Anterior cingulate cortex (tissue), 58 donors: Measurements from ENCODE around the gene CHAF1B.
"Not testable (repeated sequence)": the region's sequence is repeated elsewhere in the genome, so short reads cannot be mapped to it uniquely, and the experiment has no call there.

Source experiments
- DNase-seq, 58 donors: peaks; one replicate each; lab custom pipeline; 2025; lab: John Stamatoyannopoulos, UW

Gene CHAF1B

DNA sequence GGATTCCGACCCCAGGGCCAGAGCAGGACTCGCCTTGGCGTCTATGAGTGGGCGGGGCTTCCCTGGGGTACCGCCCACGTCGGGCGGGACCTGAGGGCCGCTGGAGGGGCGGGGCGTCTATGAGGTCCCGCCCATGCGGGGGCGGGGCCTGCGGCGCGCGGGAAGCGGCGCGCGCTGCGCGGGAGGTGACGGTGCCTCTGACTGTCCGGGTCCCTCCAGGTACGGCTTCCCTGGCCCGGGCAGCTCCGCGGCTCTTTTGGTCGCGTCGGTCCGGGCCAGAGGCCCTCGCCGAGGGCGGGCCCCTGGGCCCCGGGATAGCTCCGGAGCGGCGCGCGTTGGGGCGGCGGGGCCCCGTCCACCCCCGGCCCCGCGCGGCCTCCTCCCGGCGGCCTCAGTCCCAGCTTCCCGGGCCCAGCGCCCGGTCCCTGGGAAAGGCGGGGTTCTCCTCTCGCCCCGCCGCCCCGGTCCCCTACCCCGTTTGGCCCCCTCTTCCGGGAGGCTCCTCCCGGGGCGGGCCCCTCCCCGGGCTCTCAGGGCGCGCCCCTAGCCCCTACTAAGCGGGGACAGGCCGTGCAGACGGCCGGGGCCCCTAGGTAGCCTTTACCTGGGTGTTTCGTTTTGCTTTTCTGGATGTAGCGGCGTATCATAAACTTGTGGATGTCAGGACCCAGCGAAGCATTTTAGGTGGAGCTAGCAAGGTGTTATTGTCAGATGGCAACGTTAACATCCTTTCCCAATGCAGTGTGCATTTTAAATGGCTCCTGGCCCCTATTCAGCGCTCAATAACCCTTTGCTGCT is at the start of gene CHAF1B:
TSS of gene CHAF1B (plus strand) at position 160 of the 798 bp plus-strand sequence. CDS start 745 bp downstream, outside the sequence.
- peak in 46 of 58 donors; percentile 13 to 72 (median 50) for DNase-seq

DNA sequence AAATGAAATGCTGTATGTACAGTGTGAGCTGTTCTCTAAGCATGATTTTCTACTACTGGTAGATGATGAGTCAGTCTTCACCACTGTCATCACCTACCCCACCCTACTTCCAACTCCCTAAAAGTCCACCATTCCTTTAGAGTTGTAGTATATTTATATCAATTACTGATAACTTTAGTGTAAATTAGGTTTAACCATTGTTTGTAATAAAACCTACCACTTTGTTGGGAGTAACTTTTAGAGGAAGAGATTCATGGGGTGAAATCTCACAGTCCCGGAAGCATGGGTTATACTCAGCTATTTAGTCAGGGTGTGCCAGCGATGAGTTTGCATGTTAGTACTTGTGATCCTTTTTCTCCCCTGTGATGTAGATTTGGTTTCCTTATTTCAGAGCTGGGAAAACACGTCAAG is 48.1 kb upstream of the CHAF1B start:
- DNase-seq, result no peak

- no peak for DNase-seq
These were observed 46.2 kb upstream of the CHAF1B start for GRCh38 chr21:36338975-36339374.

GRCh38 chr21:36342581-36342980 is 42.6 kb upstream of the CHAF1B start:
- DNase-seq, result not testable (repeated sequence)

GRCh38 chr21:36344931-36345330 is 40.3 kb upstream of the CHAF1B start:
- no peak for DNase-seq

DNA sequence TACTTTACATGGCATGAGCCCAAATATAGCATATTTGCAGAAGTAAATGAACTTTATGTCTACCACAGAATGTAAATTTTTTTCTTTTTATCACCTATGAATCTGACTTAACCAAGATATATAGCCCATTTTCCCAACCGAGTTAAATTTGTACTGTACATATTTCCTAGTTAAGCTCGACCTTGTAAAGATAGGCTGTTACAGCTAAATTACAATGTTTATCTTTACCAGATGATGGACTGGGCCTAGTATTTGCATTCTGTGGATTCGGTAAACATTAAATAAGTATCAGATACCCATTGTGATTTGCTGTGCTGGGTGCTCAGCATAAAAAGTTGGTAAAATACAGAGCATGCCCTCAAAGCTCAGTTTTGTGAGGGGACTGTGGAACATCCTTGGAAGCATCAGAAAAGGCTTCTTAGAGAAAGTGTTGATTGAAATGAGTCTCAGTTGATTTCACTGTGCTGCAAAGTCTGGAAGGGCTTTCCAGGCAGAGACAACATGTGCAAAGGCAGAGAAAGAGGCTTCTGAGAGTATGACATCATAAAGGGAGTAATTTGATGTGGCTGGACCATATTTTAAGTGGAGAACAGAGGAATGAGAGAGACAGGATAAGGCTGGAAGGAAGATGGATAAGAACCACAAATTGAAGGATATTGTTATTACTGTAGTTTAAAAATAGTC is 37.8 kb upstream of the CHAF1B start:
- no peak for DNase-seq

DNA sequence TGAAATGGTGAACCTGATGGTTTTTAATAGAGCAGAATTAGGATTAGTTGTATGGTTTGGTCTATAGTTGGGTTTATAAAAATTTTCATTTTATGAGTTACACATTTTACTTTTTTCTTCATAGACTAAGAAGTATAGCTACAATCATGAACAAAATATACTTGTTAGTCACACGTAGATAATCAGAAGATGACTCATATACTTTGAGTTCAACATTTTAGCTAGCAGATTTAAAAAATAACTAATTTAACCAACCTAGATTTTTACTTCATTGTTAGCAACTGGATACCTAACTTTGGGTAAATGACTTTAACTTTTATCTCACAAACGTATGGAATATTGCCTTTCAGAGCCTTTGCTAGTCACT is 37.2 kb upstream of the CHAF1B start:
- DNase-seq, result no peak

DNA sequence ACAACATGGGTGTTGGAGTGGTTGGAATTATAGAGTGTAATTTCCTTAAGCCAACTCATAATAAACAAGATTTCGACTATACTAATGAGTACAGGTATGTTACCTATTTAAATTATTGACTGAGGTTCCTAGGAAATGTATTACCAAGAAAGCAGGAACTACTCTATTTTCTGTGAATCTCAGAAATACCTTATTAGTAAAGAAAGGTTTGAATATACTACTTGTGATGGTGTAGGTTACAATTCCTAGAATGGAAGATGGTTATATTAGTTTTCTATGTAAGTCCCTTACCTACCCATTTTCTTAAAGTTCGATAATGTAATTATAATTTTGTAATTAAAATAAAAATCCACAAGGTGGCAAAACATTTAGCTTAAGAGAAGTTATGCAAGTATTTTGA is 35.9 kb upstream of the CHAF1B start:
- DNase-seq, result no peak

- DNase-seq, result no peak
These were observed 34.8 kb upstream of the CHAF1B start for GRCh38 chr21:36350282-36350910.

DNA sequence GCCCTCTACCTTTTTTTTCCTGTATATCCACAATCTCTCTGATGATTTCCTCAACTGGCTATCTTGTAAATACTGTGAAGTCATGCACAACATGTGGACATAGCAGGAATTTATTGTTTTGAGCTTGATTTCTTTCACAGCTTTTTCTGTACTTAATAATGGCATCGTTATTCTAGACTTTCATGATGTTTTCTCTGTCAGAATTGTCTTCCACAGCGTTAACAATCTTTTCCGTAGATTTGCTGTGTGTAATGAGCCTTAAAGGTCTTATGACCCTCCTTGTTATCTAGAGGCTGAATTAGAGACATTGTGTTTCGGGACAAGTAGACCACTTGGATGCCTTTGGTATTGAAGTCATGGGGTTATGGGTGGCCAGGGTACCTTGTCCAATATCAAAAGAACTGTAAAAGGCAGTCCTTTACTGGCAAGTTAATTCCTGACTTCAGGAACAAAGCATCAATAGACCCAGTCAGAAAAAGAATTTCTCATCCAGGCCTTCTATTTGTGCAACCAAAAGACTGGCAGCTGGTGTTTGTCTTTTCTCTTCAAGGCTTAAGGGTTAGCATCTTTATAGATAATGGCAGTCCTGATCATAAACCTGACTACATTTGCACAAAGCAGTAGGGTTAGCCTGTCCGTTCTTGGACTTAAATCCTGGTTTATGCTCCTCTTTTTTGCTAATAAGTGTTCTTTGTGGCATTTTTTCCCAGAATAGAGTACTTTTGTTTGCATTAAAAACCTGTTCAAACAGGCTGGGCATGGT is 30.1 kb upstream of the CHAF1B start:
- DNase-seq, result no peak

GRCh38 chr21:36355868-36356267 is 29.3 kb upstream of the CHAF1B start:
- no peak for DNase-seq

- DNase-seq, result no peak
These were observed 26.0 kb upstream of the CHAF1B start for GRCh38 chr21:36359185-36359584.

GRCh38 chr21:36369064-36369685 is 16.0 kb upstream of the CHAF1B start:
- DNase-seq, result no peak

- no peak for DNase-seq
These were observed 9.2 kb upstream of the CHAF1B start for GRCh38 chr21:36375994-36376393.

DNA sequence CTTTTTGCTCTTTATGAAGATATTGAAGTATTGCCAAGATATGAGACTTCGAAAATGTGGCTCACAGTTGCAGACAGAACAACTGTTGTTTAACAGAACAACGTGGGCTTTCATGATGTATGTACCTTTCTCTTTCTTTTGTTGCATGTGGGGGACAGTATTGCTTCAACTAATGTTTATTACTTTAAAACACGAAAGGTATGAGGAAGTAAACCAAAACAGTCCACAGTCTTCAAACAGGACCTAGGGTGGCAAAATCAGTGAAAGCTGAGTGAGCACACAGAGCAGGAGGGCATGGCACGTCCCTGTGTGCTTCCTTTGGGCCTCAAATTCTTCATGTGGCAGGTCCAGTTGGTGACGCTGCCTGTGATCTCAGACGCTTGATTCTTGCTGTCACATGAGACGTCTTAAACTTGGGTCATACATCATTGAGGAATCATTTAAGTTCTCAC is 7.8 kb upstream of the CHAF1B start:
- no peak for DNase-seq

GRCh38 chr21:36379251-36379650 is 5.9 kb upstream of the CHAF1B start:
- DNase-seq, result no peak

DNA sequence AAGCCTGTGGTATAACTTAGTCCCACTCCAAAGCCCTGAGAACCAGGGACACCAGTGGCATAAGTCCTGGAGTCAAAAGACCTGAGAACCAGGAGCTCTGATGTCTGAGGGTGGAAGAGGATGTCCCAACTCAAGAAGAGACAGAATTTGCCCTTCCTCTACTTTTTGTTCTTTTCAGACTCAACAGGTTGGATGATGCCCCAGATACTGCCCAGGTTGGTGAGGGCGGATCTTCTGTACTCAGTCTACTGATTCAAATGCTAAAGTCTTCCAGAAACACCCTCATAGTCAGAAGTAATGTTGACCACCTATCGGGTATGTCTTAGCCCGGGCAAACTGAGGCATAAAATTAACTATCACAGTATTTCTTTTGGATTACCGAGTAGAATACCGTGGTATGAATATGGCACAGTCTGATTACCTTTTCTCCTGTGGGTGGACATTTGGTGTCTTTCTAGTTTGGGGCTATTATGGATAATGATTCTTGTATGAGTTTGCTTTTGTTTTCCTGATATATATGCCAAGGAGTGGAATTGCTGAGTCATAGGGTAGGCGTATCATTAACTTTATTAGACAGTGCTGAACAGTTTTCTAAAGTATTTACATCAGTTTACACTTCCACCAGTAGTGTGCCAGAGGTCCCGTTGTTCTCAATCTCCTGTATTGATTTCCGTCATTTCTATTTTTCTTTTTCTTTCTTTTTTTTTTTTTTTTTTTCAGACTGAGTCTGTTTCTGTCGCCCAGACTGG is 3.2 kb upstream of the CHAF1B start:
- no peak for DNase-seq

- not testable (repeated sequence) for DNase-seq
These were observed 2.5 kb upstream of the CHAF1B start for GRCh38 chr21:36382722-36383121.

DNA sequence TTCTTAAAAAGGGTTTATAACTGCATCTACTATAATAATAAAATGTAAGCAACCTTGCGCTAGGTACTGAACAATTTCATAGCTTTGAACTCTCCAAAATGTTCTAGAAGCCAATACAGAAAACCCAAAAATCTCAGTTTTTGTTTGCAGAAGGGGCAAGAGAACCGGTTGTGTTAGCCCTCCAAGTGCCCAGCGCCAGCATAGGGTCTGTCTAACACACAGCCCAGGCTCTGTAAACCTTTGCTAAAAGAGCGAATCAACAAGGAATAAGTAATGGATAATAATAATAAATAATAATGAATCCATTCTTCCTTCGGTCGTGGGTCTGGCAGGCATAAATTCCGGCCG is 333 bp upstream of the CHAF1B start:
- DNase-seq, result no peak
